ENCODE data around the gene HJURP.

Gene HJURP

DNA sequence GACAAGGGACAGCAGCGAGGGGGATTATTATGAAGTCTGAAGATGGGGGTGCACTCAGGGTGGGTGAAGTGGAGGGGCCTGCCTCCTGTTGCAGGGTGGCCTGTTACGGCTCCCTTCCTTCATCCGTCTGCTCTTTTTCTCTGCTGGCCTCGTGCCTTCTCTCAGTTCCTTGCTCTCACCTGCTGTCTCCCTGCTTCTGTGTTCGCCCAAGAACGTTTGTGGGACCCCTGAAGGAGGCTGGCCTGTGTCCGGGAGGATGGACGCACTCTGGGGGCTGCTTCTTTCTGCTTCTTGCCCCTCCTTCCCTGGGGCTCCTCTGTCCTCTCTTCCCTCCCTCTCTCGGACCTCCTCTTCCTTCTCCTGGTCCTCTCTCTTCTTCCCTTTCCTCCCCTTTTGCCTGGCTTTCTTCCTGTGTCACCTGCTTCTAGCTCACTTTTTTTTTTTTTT lies 62.4 kb downstream of the HJURP start:
- DNase-seq, result no peak

GRCh38 chr2:233791151-233791882 lies 63.0 kb downstream of the HJURP start:
- DNase-seq, result no peak

DNA sequence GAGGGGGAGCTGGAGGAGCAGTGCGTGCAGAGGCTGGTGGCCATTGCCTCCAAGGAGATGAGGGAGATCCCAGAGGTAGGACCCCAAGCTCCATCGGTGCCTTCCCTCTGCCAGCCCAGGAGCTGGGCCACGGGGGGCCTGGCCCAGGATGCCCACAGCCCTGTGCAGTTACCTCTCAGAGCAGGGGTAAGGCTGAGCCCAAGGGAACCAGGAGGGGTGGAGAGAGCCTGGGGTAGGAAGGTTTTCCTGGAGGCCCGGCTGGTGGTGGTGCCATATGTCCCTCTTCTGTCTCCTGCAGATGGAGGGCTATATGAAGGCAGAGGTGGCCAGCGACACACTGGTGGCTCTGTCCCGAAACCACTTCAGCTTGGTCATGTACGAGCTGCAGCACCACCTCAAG lies 64.8 kb downstream of the HJURP start:
- DNase-seq, result no peak

Data from NCI-H446 (cell line).